PC-3 (cell line): ENCODE data around the gene BTBD18. TPM values are rescaled to one million over a fixed set of nuclear protein-coding genes. Genes with fewer than 3 reads are reported as not detected.

Source experiments
- ATAC-seq: fragments of 200-7000 bp; cut with Tn5 transposase; 2 replicates; pipeline ENCODE4 v1.9.1; 2020; ENCODE audit warnings: mild to moderate bottlenecking, moderate library complexity
- BruUV-seq: library from RNA; stranded (reverse); fragments of 400-500 nt; replicated peaks from 2 replicates; lab custom pipeline; 2021; lab: Mats Ljungman, UMichigan
- CTCF ChIA-PET: fragments of 300-600 bp; sonication (Branson Sonifier 250); formaldehyde crosslinking; loops from one replicate; lab custom pipeline; 2022; ENCODE audit warnings: antibody characterized with exemption; lab: Charles Lee
- POLR2A ChIA-PET: fragments of 300-600 bp; sonication (Branson Sonifier 250); formaldehyde crosslinking; loops from one replicate; lab custom pipeline; 2022; ENCODE audit warnings: antibody characterized with exemption; ENCODE audit not compliant: unreplicated experiment; lab: Charles Lee
- DNase-seq: peaks from one replicate; pipeline ENCODE4 v3.0.0-alpha.2; 2015
- H2AFZ ChIP-seq: fragments of 300-600 bp; sonication (generic); 2 replicates; pipeline ENCODE4 v1.6.0; 2016; ENCODE audit warnings: antibody characterized with exemption, low read length
- H3F3A ChIP-seq: fragments of 300-600 bp; sonication (generic); one replicate; pipeline ENCODE4 v1.6.0; 2017; ENCODE audit warnings: antibody characterized with exemption, low read length, control low read depth, mild to moderate bottlenecking; ENCODE audit not compliant: unreplicated experiment
- H3K27ac ChIP-seq: fragments of 300-600 bp; sonication (generic); 2 replicates; pipeline ENCODE4 v1.5.1; 2016; ENCODE audit warnings: mild to moderate bottlenecking, low read length
- H3K27me3 ChIP-seq: fragments of 300-600 bp; sonication (generic); 2 replicates; pipeline ENCODE4 v1.6.1; 2016; ENCODE audit warnings: low read length, mixed read lengths
- H3K36me3 ChIP-seq: fragments of 300-600 bp; sonication (generic); 2 replicates; pipeline ENCODE4 v1.6.1; 2016; ENCODE audit warnings: low read depth, mixed run types, low read length, mixed read lengths
- H3K4me1 ChIP-seq: fragments of 300-600 bp; sonication (generic); 2 replicates; pipeline ENCODE4 v1.5.1; 2016; ENCODE audit warnings: low read length; ENCODE audit not compliant: insufficient read depth
- H3K4me2 ChIP-seq: fragments of 300-600 bp; sonication (generic); 2 replicates; pipeline ENCODE4 v1.6.0; 2016; ENCODE audit warnings: low read length
- H3K4me3 ChIP-seq: fragments of 300-600 bp; sonication (generic); 2 replicates; pipeline ENCODE4 v1.5.1; 2016; ENCODE audit warnings: mild to moderate bottlenecking, low read length, mixed read lengths
- H3K79me2 ChIP-seq: fragments of 300-600 bp; sonication (generic); 2 replicates; pipeline ENCODE4 v1.6.1; 2017; ENCODE audit warnings: low read length, mixed read lengths
- H3K9ac ChIP-seq: fragments of 300-600 bp; sonication (generic); 2 replicates; pipeline ENCODE4 v1.6.0; 2016; ENCODE audit warnings: mild to moderate bottlenecking, low read length
- H3K9me2 ChIP-seq: fragments of 300-600 bp; sonication (generic); replicated peaks from 2 replicates; pipeline ENCODE4 v1.6.1; 2016; ENCODE audit warnings: mixed run types, low read length, mixed read lengths
- H3K9me3 ChIP-seq: fragments of 300-600 bp; sonication (generic); 2 replicates; pipeline ENCODE4 v1.6.1; 2016; ENCODE audit warnings: low read length, mixed read lengths
- H4K20me1 ChIP-seq: fragments of 300-600 bp; sonication (generic); 2 replicates; pipeline ENCODE4 v1.6.1; 2016; ENCODE audit warnings: low read length, mixed read lengths
- EZH2 ChIP-seq: fragments of 300-600 bp; sonication (generic); IDR thresholded peaks from one replicate; pipeline ENCODE4 v1.6.1; 2017; ENCODE audit warnings: antibody characterized with exemption, mild to moderate bottlenecking, low read length; ENCODE audit not compliant: unreplicated experiment
- EZH2phosphoT487 ChIP-seq: fragments of 300-600 bp; sonication (generic); IDR thresholded peaks from 2 replicates; pipeline ENCODE4 v1.6.1; 2018; ENCODE audit warnings: mild to moderate bottlenecking, antibody characterized with exemption, low read length, borderline replicate concordance
- intact Hi-C: fragments of 100-400 bp; cut with micrococcal nuclease; formaldehyde crosslinking; loops from 2 replicates; pipeline ENCODE4 v1.9.0; 2023
- total RNA-seq: library from RNA; depleted of rRNA; stranded (reverse); fragments of >200 nt; gene quantifications from 2 replicates; pipeline ENCODE4 v1.2.3, GENCODE V29; 2014
- TF ChIP-seq, protein P1 (sequence below): fragments of 300-600 bp; sonication (generic); conservative IDR thresholded peaks from 2 replicates; pipeline ENCODE4 v1.5.1; 2017; ENCODE audit warnings: antibody characterized with exemption, low read depth, mild to moderate bottlenecking, low read length

Gene BTBD18
- total RNA-seq, 1 experiment from 2014 or later, result not detected

DNA sequence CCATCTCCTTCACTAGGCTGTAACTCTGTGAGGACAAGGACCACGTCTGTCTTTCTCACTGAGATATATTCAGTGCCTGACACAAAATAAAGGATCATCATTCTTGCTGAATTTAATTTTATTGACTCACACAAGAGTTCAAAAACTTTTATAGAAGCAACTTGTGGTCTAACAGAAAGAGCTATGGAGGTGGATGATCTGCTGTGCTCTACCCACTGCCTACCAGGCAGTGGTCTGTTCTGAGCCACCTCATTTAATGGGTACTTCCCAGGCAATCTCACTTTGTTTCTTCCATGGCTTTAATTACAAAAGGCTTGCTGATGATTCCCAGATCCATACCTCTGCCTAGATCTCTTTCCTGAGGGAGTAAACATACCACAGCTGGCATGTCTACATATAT, 4.7 kb downstream of the BTBD18 start:
- ChIA-PET POLR2A (no interaction called here), CTCF (interaction anchor here (0.6 kb wide), 1 partner anchor 53 kb away, joined by 11 read pairs; no protein-coding TSS in a partner anchor)
- no peak overlapping the region for H2AFZ ChIP-seq
- no peak overlapping the region for H3K4me3 ChIP-seq
- peaks cover 5% of the 10 kb centered on the region for H3F3A ChIP-seq
- H3K27ac ChIP-seq, result no peak overlapping the region
- peaks cover 17% of the 10 kb centered on the region for H3K79me2 ChIP-seq
- H3K27me3 ChIP-seq, result no peaks in the 10 kb centered on the region
- no peak overlapping the region for H3K4me2 ChIP-seq
- no peak overlapping the region for H3K9ac ChIP-seq
- TF ChIP-seq, protein P1, sequence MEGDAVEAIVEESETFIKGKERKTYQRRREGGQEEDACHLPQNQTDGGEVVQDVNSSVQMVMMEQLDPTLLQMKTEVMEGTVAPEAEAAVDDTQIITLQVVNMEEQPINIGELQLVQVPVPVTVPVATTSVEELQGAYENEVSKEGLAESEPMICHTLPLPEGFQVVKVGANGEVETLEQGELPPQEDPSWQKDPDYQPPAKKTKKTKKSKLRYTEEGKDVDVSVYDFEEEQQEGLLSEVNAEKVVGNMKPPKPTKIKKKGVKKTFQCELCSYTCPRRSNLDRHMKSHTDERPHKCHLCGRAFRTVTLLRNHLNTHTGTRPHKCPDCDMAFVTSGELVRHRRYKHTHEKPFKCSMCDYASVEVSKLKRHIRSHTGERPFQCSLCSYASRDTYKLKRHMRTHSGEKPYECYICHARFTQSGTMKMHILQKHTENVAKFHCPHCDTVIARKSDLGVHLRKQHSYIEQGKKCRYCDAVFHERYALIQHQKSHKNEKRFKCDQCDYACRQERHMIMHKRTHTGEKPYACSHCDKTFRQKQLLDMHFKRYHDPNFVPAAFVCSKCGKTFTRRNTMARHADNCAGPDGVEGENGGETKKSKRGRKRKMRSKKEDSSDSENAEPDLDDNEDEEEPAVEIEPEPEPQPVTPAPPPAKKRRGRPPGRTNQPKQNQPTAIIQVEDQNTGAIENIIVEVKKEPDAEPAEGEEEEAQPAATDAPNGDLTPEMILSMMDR, result no peak
- no peak for TF ChIP-seq EZH2
- 0 out of 2 replicates have a peak, but pooled peaks cover 7% of the 10 kb centered on the region for H3K4me1 ChIP-seq
- intact Hi-C loops, result no loop called here
- no TSS peak for BruUV-seq
- H4K20me1 ChIP-seq, result no peaks in the 10 kb centered on the region
- H3K36me3 ChIP-seq, result peaks cover 21% of the 10 kb centered on the region
- ATAC-seq (no peak), DNase-seq (no peak)
- no peaks in the 10 kb centered on the region for H3K9me2 ChIP-seq
- no peaks in the 10 kb centered on the region for H3K9me3 ChIP-seq

DNA sequence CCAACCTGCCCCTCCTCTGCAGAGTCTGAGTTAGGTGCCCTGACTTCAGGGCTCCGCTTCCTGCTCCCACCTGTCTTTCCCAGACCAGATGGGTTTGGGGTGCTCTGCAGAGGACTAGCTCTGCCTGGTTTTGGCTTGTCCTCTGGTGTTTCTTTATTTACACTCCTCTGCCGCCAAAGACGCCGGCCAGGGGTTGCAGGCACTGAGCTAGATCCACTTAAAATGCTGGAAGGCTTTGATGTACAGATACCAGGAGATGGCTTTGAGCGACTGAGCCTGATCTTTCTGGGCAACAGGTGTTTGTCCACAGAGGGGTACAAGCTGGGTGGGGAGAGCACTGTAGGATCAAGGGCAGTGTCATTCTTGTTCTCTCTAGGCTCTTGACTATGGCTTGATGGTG, 6.4 kb downstream of the BTBD18 start:
- POLR2A ChIA-PET, result no interaction called here

DNA sequence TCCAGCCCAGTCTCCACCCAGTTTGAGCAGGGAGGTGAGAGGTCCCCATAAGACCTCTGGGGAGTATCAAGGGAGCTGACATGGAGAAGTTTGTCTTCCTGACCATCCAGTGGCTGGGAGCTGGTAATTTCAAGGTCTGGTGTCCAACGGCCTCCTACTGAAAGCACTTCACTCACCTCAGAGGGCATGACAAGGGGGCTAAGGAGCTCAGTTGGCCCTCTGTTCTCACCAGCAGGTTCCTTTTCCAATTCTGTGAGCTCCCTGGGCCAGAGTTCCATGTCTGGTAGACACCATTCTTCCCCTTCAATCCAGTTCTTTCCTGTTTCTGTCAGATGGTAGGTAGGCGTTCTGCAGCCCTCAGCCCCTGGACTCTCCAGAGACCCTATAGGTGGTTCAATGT, 7.3 kb downstream of the BTBD18 start:
- TF ChIP-seq EZH2phosphoT487 (no peak), EZH2 (no peak)
- TF ChIP-seq, protein P1, result no peak
- H3K36me3 ChIP-seq, result peaks cover 25% of the 10 kb centered on the region
- ChIA-PET POLR2A (no interaction called here), CTCF (no interaction called here)
- no peak overlapping the region for H3K27ac ChIP-seq
- H2AFZ ChIP-seq, result no peak overlapping the region
- peaks cover 5% of the 10 kb centered on the region for H3F3A ChIP-seq
- no peak overlapping the region for H3K4me3 ChIP-seq
- intact Hi-C loops, result no loop called here
- DNase-seq (no peak), ATAC-seq (no peak)
- peaks cover 24% of the 10 kb centered on the region for H3K79me2 ChIP-seq
- no peaks in the 10 kb centered on the region for H3K9me3 ChIP-seq
- H3K9ac ChIP-seq, result no peak overlapping the region
- H3K27me3 ChIP-seq, result no peaks in the 10 kb centered on the region
- H4K20me1 ChIP-seq, result no peaks in the 10 kb centered on the region
- BruUV-seq, result no TSS peak
- H3K9me2 ChIP-seq, result no peaks in the 10 kb centered on the region
- peaks cover 11% of the 10 kb centered on the region for H3K4me1 ChIP-seq
- no peak overlapping the region for H3K4me2 ChIP-seq

More for the DNA sequence above, 6.4 kb downstream of the BTBD18 start:
- CTCF ChIA-PET, result no interaction called here
- Histone ChIP-seq H3K27ac (no peak overlapping the region), H3K9me3 (no peaks in the 10 kb centered on the region), H3K27me3 (no peaks in the 10 kb centered on the region), H3F3A (peaks cover 5% of the 10 kb centered on the region), H3K4me1 (peaks cover 11% of the 10 kb centered on the region), H3K9ac (no peak overlapping the region), H3K4me3 (no peak overlapping the region), H3K36me3 (peaks cover 21% of the 10 kb centered on the region), H4K20me1 (no peaks in the 10 kb centered on the region), H3K4me2 (no peak overlapping the region), H2AFZ (no peak overlapping the region), H3K79me2 (peaks cover 24% of the 10 kb centered on the region), H3K9me2 (no peaks in the 10 kb centered on the region)
- TF ChIP-seq EZH2, result no peak
- TF ChIP-seq, protein P1, result no peak
- TF ChIP-seq EZH2phosphoT487, result no peak
- DNase-seq (no peak), ATAC-seq (no peak)
- BruUV-seq, result no TSS peak
- intact Hi-C loops, result no loop called here
